PFSK-1 (cell line): Measurements from ENCODE around the gene ASCC1.

Source experiments
- FOXP2 ChIP-seq: optimal IDR thresholded peaks from 2 replicates; pipeline ENCODE3; 2011; ENCODE audit warnings: borderline replicate concordance, control low read depth, inconsistent platforms; ENCODE audit not compliant: insufficient read depth; ENCODE audit errors: extremely low read length, extremely low read depth
- POLR2AphosphoS5 ChIP-seq: IDR thresholded peaks from 2 replicates; pipeline ENCODE4 v1.6.1; 2012; ENCODE audit warnings: low read depth, mild to moderate bottlenecking, control low read depth, low read length, moderate library complexity
- SIN3A ChIP-seq: IDR thresholded peaks from 2 replicates; pipeline ENCODE4 v1.6.1; 2012; ENCODE audit warnings: mild to moderate bottlenecking, low read length, moderate library complexity, borderline replicate concordance; ENCODE audit not compliant: insufficient read depth
- TAF1 ChIP-seq: IDR thresholded peaks from 2 replicates; pipeline ENCODE4 v1.6.1; 2012; ENCODE audit warnings: low read length, control low read depth, borderline replicate concordance; ENCODE audit not compliant: insufficient read depth
- TF ChIP-seq, protein P1 (sequence below), 2 experiments: IDR thresholded peaks; 2 replicates each; pipeline versions ENCODE4 v1.6.1 to v1.8.0; 2011 to 2012; ENCODE audit warnings: low read depth in 2 of 2, low read length in 2 of 2, control low read depth in 1 of 2, inconsistent platforms in 1 of 2, mild to moderate bottlenecking in 1 of 2, moderate library complexity in 1 of 2; ENCODE audit not compliant: insufficient read depth in 1 of 2

The ASCC1 gene

DNA sequence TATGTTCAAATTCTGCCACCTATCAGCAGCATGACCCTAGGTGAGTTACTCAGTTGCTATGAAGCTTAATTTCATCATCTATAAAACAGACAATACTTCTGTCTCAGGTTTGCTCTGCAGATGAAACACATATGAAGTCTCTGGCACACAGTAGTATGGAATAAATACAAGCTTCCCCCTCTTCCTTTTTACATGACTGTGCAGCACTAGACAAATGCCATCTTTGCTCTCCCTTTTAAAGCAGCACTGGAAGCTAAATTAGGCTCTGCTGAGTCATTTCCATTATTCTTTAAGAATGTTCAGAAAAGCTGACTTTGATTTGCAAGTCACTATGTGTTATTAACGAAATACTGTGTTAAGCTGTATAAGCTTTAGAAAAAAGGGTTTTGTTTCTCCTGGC, 40.9 kb downstream of the ASCC1 start:
- no peak for TF ChIP-seq FOXP2
- TF ChIP-seq, protein P1, sequence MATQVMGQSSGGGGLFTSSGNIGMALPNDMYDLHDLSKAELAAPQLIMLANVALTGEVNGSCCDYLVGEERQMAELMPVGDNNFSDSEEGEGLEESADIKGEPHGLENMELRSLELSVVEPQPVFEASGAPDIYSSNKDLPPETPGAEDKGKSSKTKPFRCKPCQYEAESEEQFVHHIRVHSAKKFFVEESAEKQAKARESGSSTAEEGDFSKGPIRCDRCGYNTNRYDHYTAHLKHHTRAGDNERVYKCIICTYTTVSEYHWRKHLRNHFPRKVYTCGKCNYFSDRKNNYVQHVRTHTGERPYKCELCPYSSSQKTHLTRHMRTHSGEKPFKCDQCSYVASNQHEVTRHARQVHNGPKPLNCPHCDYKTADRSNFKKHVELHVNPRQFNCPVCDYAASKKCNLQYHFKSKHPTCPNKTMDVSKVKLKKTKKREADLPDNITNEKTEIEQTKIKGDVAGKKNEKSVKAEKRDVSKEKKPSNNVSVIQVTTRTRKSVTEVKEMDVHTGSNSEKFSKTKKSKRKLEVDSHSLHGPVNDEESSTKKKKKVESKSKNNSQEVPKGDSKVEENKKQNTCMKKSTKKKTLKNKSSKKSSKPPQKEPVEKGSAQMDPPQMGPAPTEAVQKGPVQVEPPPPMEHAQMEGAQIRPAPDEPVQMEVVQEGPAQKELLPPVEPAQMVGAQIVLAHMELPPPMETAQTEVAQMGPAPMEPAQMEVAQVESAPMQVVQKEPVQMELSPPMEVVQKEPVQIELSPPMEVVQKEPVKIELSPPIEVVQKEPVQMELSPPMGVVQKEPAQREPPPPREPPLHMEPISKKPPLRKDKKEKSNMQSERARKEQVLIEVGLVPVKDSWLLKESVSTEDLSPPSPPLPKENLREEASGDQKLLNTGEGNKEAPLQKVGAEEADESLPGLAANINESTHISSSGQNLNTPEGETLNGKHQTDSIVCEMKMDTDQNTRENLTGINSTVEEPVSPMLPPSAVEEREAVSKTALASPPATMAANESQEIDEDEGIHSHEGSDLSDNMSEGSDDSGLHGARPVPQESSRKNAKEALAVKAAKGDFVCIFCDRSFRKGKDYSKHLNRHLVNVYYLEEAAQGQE (IDR thresholded peaks at IDR 0.05; ENCODE audit: insufficient read depth in 1 of 2, low read depth in 2 of 2, low read length in 2 of 2) = no peak
- TF ChIP-seq SIN3A = no peak
- TF ChIP-seq POLR2AphosphoS5 = no peak
- no peak for TF ChIP-seq TAF1

- TF ChIP-seq SIN3A (no peak), FOXP2 (no peak)
- TF ChIP-seq, protein P1 (IDR thresholded peaks at IDR 0.05; ENCODE audit: insufficient read depth in 1 of 2, low read depth in 2 of 2, low read length in 2 of 2) = no peak
These were observed 41.8 kb downstream of the ASCC1 start for GRCh38 chr10:72174297-72174662.

- TF ChIP-seq POLR2AphosphoS5 = no peak
- no peak for TF ChIP-seq SIN3A
- TF ChIP-seq, protein P1 (IDR thresholded peaks at IDR 0.05; ENCODE audit: insufficient read depth in 1 of 2, low read depth in 2 of 2, low read length in 2 of 2) = no peak
- TF ChIP-seq FOXP2 = no peak
- no peak for TF ChIP-seq TAF1
These were observed 42.3 kb downstream of the ASCC1 start for GRCh38 chr10:72173619-72174296.

DNA sequence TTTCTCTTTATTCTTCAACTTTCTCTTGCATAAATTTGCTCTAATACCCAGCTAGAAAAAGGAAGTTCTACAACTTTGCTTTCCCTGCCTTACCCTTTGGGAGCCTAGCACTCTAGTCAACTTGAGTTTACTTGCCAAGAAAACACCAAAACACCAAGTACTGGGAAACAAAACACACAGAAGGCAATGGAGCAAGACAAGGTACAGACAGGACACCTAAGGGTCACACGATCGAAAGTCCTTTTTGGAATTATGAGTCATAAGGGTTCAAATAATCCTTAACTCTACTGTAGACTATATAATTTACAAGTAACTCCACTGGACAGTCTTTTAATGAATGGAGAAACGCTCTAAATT, 42.8 kb downstream of the ASCC1 start:
- no peak for TF ChIP-seq SIN3A
- TF ChIP-seq, protein P1 (IDR thresholded peaks at IDR 0.05; ENCODE audit: insufficient read depth in 1 of 2, low read depth in 2 of 2, low read length in 2 of 2) = no peak
- no peak for TF ChIP-seq POLR2AphosphoS5
- no peak for TF ChIP-seq TAF1
- TF ChIP-seq FOXP2 = no peak

DNA sequence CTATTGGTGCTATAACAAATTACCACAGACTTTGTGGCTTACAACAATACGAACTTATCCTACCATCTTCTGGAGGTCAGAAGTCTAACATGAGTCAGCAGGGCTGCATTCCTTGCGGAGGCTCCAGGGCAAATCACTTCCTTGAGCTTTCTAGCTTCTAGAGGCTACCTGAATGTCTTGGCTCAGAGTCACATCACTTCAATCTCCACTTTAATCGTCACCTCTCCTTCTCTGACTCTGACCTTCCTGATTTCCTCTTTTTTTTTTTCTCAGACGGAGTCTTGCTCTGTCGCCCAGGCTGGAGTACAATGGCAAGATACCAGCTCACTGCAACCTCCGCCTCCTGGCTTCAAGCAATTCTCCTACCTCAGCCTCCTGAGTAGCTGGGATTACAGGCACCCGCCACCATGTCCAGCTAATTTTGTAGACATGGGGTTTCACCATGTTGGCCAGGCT, 44.9 kb downstream of the ASCC1 start:
- TF ChIP-seq SIN3A (no peak), POLR2AphosphoS5 (no peak), TAF1 (no peak), FOXP2 (no peak)
- TF ChIP-seq, protein P1 (IDR thresholded peaks at IDR 0.05; ENCODE audit: insufficient read depth in 1 of 2, low read depth in 2 of 2, low read length in 2 of 2) = no peak
